RWPE2 (cell line): ENCODE measurements around the gene MCM7.

Source experiments
- ATAC-seq: fragments of 200-7000 bp; cut with Tn5 transposase; 3 replicates; pipeline ENCODE4 v1.9.1; 2021; ENCODE audit warnings: low read depth
- DNase-seq: peaks from one replicate; pipeline ENCODE4 v3.0.0-alpha.2; 2020; ENCODE audit warnings: low spot score
- H3K27ac ChIP-seq: fragments of 450-650 bp; 2 replicates; pipeline ENCODE4 v1.5.1; 2017; ENCODE audit warnings: mild to moderate bottlenecking; ENCODE audit not compliant: poor library complexity, severe bottlenecking
- H3K27me3 ChIP-seq: fragments of 250-450 bp; sonication (Bioruptor Pico); 2 replicates; pipeline ENCODE4 v1.5.1; 2021; ENCODE audit warnings: mild to moderate bottlenecking, moderate library complexity; ENCODE audit not compliant: insufficient read depth, poor library complexity, severe bottlenecking
- H3K36me3 ChIP-seq: fragments of 250-450 bp; sonication (Bioruptor Pico); 2 replicates; pipeline ENCODE4 v1.5.1; 2020; ENCODE audit warnings: low read depth, mild to moderate bottlenecking, moderate library complexity
- H3K4me1 ChIP-seq: fragments of 250-450 bp; sonication (Bioruptor Pico); 2 replicates; pipeline ENCODE4 v1.5.1; 2021; ENCODE audit warnings: mild to moderate bottlenecking, moderate library complexity; ENCODE audit not compliant: insufficient read depth, poor library complexity, severe bottlenecking
- H3K4me3 ChIP-seq: fragments of 250-450 bp; sonication (Bioruptor Pico); 2 replicates; pipeline ENCODE4 v1.5.1; 2021; ENCODE audit warnings: mild to moderate bottlenecking, moderate library complexity; ENCODE audit not compliant: severe bottlenecking
- H3K9me3 ChIP-seq: fragments of 250-450 bp; sonication (Bioruptor Pico); 2 replicates; pipeline ENCODE4 v1.5.1; 2021; ENCODE audit warnings: mild to moderate bottlenecking, moderate library complexity; ENCODE audit not compliant: severe bottlenecking
- CTCF ChIP-seq: fragments of 450-650 bp; IDR thresholded peaks from one replicate; pipeline ENCODE4 v1.5.1; 2017; ENCODE audit warnings: mild to moderate bottlenecking, moderate library complexity; ENCODE audit not compliant: poor library complexity, severe bottlenecking

The MCM7 gene

GRCh38 chr7:100126239-100126930 is 25.2 kb upstream of the MCM7 start:
- Histone ChIP-seq H3K27ac (peak overlapping the region; percentile 89), H3K4me1 (peaks cover 5% of the 10 kb centered on the region), H3K4me3 (peak overlapping the region; percentile 61), H3K36me3 (no peaks in the 10 kb centered on the region), H3K27me3 (no peaks in the 10 kb centered on the region), H3K9me3 (no peaks in the 10 kb centered on the region)
- DNase-seq (no peak), ATAC-seq (no peak)
- no peak for TF ChIP-seq CTCF

- no peak for TF ChIP-seq CTCF
- Histone ChIP-seq H3K27me3 (no peaks in the 10 kb centered on the region), H3K4me1 (peaks cover 5% of the 10 kb centered on the region), H3K27ac (no peak overlapping the region), H3K4me3 (no peak overlapping the region), H3K36me3 (no peaks in the 10 kb centered on the region), H3K9me3 (no peaks in the 10 kb centered on the region)
- ATAC-seq (no peak), DNase-seq (no peak)
Observed at GRCh38 chr7:100124301-100125230, 23.4 kb upstream of the MCM7 start.

GRCh38 chr7:100122568-100122967 is 21.4 kb upstream of the MCM7 start:
- H3K4me3 ChIP-seq = no peak overlapping the region
- DNase-seq = no peak
- H3K36me3 ChIP-seq = no peaks in the 10 kb centered on the region
- no peak for ATAC-seq
- H3K9me3 ChIP-seq = no peaks in the 10 kb centered on the region
- no peak overlapping the region for H3K27ac ChIP-seq
- H3K4me1 ChIP-seq = peaks cover 5% of the 10 kb centered on the region
- no peak for TF ChIP-seq CTCF
- H3K27me3 ChIP-seq = no peaks in the 10 kb centered on the region

- Histone ChIP-seq H3K4me1 (peaks cover 5% of the 10 kb centered on the region), H3K27me3 (no peaks in the 10 kb centered on the region), H3K27ac (no peak overlapping the region), H3K4me3 (no peak overlapping the region), H3K9me3 (no peaks in the 10 kb centered on the region), H3K36me3 (no peaks in the 10 kb centered on the region)
- DNase-seq (no peak), ATAC-seq (no peak)
- TF ChIP-seq CTCF = no peak
Observed at GRCh38 chr7:100122067-100122466, 20.9 kb upstream of the MCM7 start.

- Histone ChIP-seq H3K4me3 (no peak overlapping the region), H3K27me3 (no peaks in the 10 kb centered on the region), H3K4me1 (peaks cover 3% of the 10 kb centered on the region), H3K36me3 (no peaks in the 10 kb centered on the region), H3K27ac (no peak overlapping the region), H3K9me3 (no peaks in the 10 kb centered on the region)
- DNase-seq (no peak), ATAC-seq (no peak)
- TF ChIP-seq CTCF = no peak
Observed at GRCh38 chr7:100120733-100121036, 19.5 kb upstream of the MCM7 start.
